ENCODE data around the gene DDHD1. TPM values are rescaled to one million over a fixed set of nuclear protein-coding genes. Genes with fewer than 3 reads are reported as not detected.

DDHD1 gene
- polyA plus RNA-seq, 2 of the 4 experiments (the other 2 are of a cell fraction) = 6.2 to 12.3 TPM

- TF ChIP-seq HOXB13 (CRISPR knock-in tag; IDR thresholded peaks at IDR 0.05; ENCODE audit: low read depth) = no peak
- TF ChIP-seq TFCP2L1 (CRISPR knock-in tag; IDR thresholded peaks at IDR 0.05) = no peak
- TF ChIP-seq CHD2 (IDR thresholded peaks at IDR 0.05; ENCODE audit: low read length, partially characterized antibody) = no peak
- TF ChIP-seq ZFP36 (IDR thresholded peaks at IDR 0.05; ENCODE audit: borderline replicate concordance, partially characterized antibody) = no peak
- no peak for TF ChIP-seq NR3C1 (IDR thresholded peaks at IDR 0.05)
- no peak for TF ChIP-seq HOXA7 (CRISPR knock-in tag; IDR thresholded peaks at IDR 0.05)
- TF ChIP-seq GATA3 (IDR thresholded peaks at IDR 0.05; ENCODE audit: borderline replicate concordance) = no peak
- DNase-seq (ENCODE audit: low read depth in 1 of 2, low spot score in 1 of 2) (no peak), ATAC-seq (no peak), FAIRE-seq (no peak)
- ChIA-PET CTCF (interaction anchor here (0.8 to 1.0 kb wide), 2 partner anchors 27 kb away, joined by 3 to 4 read pairs; no protein-coding TSS in a partner anchor), POLR2A (no interaction called here)
- Histone ChIP-seq H3K4me1 (peaks cover 8% of the 10 kb centered on the region; the same call in 2 of the 3 replicates), H3K9me3 (no peaks in the 10 kb centered on the region), H3K27ac (no peak overlapping the region), H3K4me3 (no peak overlapping the region), H3K4me2 (no peak overlapping the region)
- 67% methylated on average over 3 of the region's 3 CpGs for WGBS (ENCODE audit: missing lambda C conversion rate)
These were observed 125.6 kb downstream of the DDHD1 start for GRCh38 chr14:53027562-53027961.

GRCh38 chr14:53027041-53027440 is 126.1 kb downstream of the DDHD1 start:
- no peak overlapping the region for H3K27ac ChIP-seq
- WGBS (ENCODE audit: missing lambda C conversion rate) = 33% methylated on average over 1 of the region's 1 CpG
- TF ChIP-seq RARB (CRISPR knock-in tag; IDR thresholded peaks at IDR 0.05) (no peak), EP300 (IDR thresholded peaks at IDR 0.05) (no peak), CEBPB (IDR thresholded peaks at IDR 0.05) (no peak), CHD2 (IDR thresholded peaks at IDR 0.05; ENCODE audit: low read length, partially characterized antibody) (no peak), MAFK (IDR thresholded peaks at IDR 0.05; ENCODE audit: partially characterized antibody) (no peak), CTCF (IDR thresholded peaks at IDR 0.05) (no peak), HOXB13 (CRISPR knock-in tag; IDR thresholded peaks at IDR 0.05; ENCODE audit: low read depth) (no peak), GATA3 (IDR thresholded peaks at IDR 0.05; ENCODE audit: borderline replicate concordance) (no peak), ZNF302 (CRISPR knock-in tag; IDR thresholded peaks at IDR 0.05) (no peak), SMC3 (IDR thresholded peaks at IDR 0.05) (no peak), HOXA7 (CRISPR knock-in tag; IDR thresholded peaks at IDR 0.05) (no peak), POLR2A (IDR thresholded peaks at IDR 0.05; ENCODE audit: low read length) (no peak), TFCP2L1 (CRISPR knock-in tag; IDR thresholded peaks at IDR 0.05) (no peak), JUNB (IDR thresholded peaks at IDR 0.05) (no peak), ZSCAN20 (CRISPR knock-in tag; IDR thresholded peaks at IDR 0.05) (no peak)
- TF ChIP-seq, protein P1, sequence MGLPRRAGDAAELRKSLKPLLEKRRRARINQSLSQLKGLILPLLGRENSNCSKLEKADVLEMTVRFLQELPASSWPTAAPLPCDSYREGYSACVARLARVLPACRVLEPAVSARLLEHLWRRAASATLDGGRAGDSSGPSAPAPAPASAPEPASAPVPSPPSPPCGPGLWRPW (IDR thresholded peaks at IDR 0.05) = no peak
- TF ChIP-seq, protein P2, sequence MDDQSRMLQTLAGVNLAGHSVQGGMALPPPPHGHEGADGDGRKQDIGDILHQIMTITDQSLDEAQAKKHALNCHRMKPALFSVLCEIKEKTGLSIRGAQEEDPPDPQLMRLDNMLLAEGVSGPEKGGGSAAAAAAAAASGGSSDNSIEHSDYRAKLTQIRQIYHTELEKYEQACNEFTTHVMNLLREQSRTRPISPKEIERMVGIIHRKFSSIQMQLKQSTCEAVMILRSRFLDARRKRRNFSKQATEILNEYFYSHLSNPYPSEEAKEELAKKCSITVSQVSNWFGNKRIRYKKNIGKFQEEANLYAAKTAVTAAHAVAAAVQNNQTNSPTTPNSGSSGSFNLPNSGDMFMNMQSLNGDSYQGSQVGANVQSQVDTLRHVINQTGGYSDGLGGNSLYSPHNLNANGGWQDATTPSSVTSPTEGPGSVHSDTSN (IDR thresholded peaks at IDR 0.05) = no peak
- TF ChIP-seq, protein P3, sequence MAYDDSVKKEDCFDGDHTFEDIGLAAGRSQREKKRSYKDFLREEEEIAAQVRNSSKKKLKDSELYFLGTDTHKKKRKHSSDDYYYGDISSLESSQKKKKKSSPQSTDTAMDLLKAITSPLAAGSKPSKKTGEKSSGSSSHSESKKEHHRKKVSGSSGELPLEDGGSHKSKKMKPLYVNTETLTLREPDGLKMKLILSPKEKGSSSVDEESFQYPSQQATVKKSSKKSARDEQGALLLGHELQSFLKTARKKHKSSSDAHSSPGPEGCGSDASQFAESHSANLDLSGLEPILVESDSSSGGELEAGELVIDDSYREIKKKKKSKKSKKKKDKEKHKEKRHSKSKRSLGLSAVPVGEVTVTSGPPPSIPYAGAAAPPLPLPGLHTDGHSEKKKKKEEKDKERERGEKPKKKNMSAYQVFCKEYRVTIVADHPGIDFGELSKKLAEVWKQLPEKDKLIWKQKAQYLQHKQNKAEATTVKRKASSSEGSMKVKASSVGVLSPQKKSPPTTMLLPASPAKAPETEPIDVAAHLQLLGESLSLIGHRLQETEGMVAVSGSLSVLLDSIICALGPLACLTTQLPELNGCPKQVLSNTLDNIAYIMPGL (CRISPR knock-in tag; IDR thresholded peaks at IDR 0.05; ENCODE audit: borderline replicate concordance) = no peak
- H3K4me1 ChIP-seq = peaks cover 3% of the 10 kb centered on the region; the same call in 2 of the 3 replicates
- POLR2A ChIA-PET = no interaction called here
- H3K9me3 ChIP-seq = no peaks in the 10 kb centered on the region
- no peak overlapping the region for H3K4me3 ChIP-seq
- ATAC-seq (no peak), DNase-seq (ENCODE audit: low read depth in 1 of 2, low spot score in 1 of 2) (no peak), FAIRE-seq (no peak)
- no peak overlapping the region for H3K4me2 ChIP-seq
- CTCF ChIA-PET = interaction anchor here (0.7 to 1.0 kb wide), 2 partner anchors 27 to 225 kb away, joined by 3 to 4 read pairs; no protein-coding TSS in a partner anchor

Data from A549 (cell line).